ENCODE results near the gene PLIN3. TPM values are rescaled to one million over a fixed set of nuclear protein-coding genes. Genes with fewer than 3 reads are reported as not detected.
"Not testable (repeated sequence)": the region's sequence is repeated elsewhere in the genome, so short reads cannot be mapped to it uniquely, and the experiment has no call there.

Gene PLIN3
- total RNA-seq, 1 donor from 2014 or later = 49.8 TPM

GRCh38 chr19:4807188-4807587, 60.3 kb downstream of the PLIN3 start:
- DNase-seq (ENCODE audit: low read depth) (no peak), FAIRE-seq (no peak)
- H3K27me3 ChIP-seq (ENCODE audit: control insufficient read depth, insufficient read depth, low read length) = no peaks in the 10 kb centered on the region
- H3K4me3 ChIP-seq (ENCODE audit: low read depth, low read length) = no peak overlapping the region
- no peak for TF ChIP-seq CTCF (IDR thresholded peaks at IDR 0.05; ENCODE audit: insufficient read depth, low read length, severe bottlenecking)
- no peaks in the 10 kb centered on the region for H3K36me3 ChIP-seq (ENCODE audit: control insufficient read depth, insufficient read depth, low read length)

- Histone ChIP-seq H3K36me3 (ENCODE audit: control insufficient read depth, insufficient read depth, low read length) (no peaks in the 10 kb centered on the region), H3K4me3 (ENCODE audit: low read depth, low read length) (no peak overlapping the region), H3K27me3 (ENCODE audit: control insufficient read depth, insufficient read depth, low read length) (no peaks in the 10 kb centered on the region)
- FAIRE-seq (no peak), DNase-seq (ENCODE audit: low read depth) (no peak)
- TF ChIP-seq CTCF (IDR thresholded peaks at IDR 0.05; ENCODE audit: insufficient read depth, low read length, severe bottlenecking) = no peak
These were observed 61.1 kb downstream of the PLIN3 start for GRCh38 chr19:4806384-4806783.

- not testable (repeated sequence) for DNase-seq (ENCODE audit: low read depth); FAIRE-seq; H3K27me3 ChIP-seq (ENCODE audit: control insufficient read depth, insufficient read depth, low read length); H3K4me3 ChIP-seq (ENCODE audit: low read depth, low read length); H3K36me3 ChIP-seq (ENCODE audit: control insufficient read depth, insufficient read depth, low read length)
These were observed 62.3 kb downstream of the PLIN3 start for GRCh38 chr19:4805140-4805539.

- DNase-seq (ENCODE audit: low read depth) = no peak
- TF ChIP-seq CTCF (IDR thresholded peaks at IDR 0.05; ENCODE audit: insufficient read depth, low read length, severe bottlenecking) = peak; percentile 89
- no peaks in the 10 kb centered on the region for H3K36me3 ChIP-seq (ENCODE audit: control insufficient read depth, insufficient read depth, low read length)
- no peak for FAIRE-seq
- H3K27me3 ChIP-seq (ENCODE audit: control insufficient read depth, insufficient read depth, low read length) = no peaks in the 10 kb centered on the region
- H3K4me3 ChIP-seq (ENCODE audit: low read depth, low read length) = no peak overlapping the region
These were observed 63.5 kb downstream of the PLIN3 start for GRCh38 chr19:4803736-4804695.

DNA sequence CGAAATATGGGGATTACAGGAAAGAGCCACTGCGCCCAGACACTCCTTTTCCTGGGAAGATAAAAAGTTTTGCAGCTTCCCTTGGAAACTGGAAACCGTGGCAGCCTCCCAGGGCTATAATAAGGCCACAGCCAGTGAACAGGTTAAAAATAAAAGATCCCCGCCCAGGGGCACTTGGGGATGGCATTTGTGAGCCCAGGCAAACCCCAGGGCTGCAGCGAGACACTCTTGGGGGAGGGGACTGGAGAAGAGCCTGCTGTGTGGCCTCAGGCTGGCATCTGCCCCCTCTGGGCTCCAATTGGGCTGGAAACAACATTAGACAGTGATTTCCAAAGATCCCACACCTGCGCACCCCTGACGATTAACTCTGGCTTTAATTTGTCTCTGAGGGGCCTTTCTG, 64.8 kb downstream of the PLIN3 start:
- FAIRE-seq = no peak
- H3K4me3 ChIP-seq (ENCODE audit: low read depth, low read length) = no peak overlapping the region
- no peak for TF ChIP-seq CTCF (IDR thresholded peaks at IDR 0.05; ENCODE audit: insufficient read depth, low read length, severe bottlenecking)
- no peaks in the 10 kb centered on the region for H3K36me3 ChIP-seq (ENCODE audit: control insufficient read depth, insufficient read depth, low read length)
- H3K27me3 ChIP-seq (ENCODE audit: control insufficient read depth, insufficient read depth, low read length) = no peaks in the 10 kb centered on the region
- DNase-seq (ENCODE audit: low read depth) = no peak

GRCh38 chr19:4801085-4801619, 66.3 kb downstream of the PLIN3 start:
- Histone ChIP-seq H3K4me3 (ENCODE audit: low read depth, low read length) (no peak overlapping the region), H3K36me3 (ENCODE audit: control insufficient read depth, insufficient read depth, low read length) (peaks cover 5% of the 10 kb centered on the region), H3K27me3 (ENCODE audit: control insufficient read depth, insufficient read depth, low read length) (no peaks in the 10 kb centered on the region)
- DNase-seq (ENCODE audit: low read depth) (no peak), FAIRE-seq (no peak)
- no peak for TF ChIP-seq CTCF (IDR thresholded peaks at IDR 0.05; ENCODE audit: insufficient read depth, low read length, severe bottlenecking)

Data from bronchial epithelial cell (primary cell).